H1 (cell line): ENCODE results near the gene FAM221B. TPM values are rescaled to one million over a fixed set of nuclear protein-coding genes. Genes with fewer than 3 reads are reported as not detected.

Source experiments
- CTCF ChIA-PET: fragments of 300-600 bp; sonication (Branson Sonifier 250); formaldehyde crosslinking; loops from one replicate; lab custom pipeline; 2021; ENCODE audit not compliant: partially characterized antibody; lab: Charles Lee
- POLR2A ChIA-PET: fragments of 300-600 bp; sonication (Branson Sonifier 250); formaldehyde crosslinking; loops from one replicate; lab custom pipeline; 2021; ENCODE audit warnings: inconsistent platforms; ENCODE audit not compliant: partially characterized antibody; lab: Charles Lee
- DNase-seq, 2 experiments: peaks; one replicate each; pipeline versions ENCODE4 v3.0.0 to v3.0.0-alpha.2; 2010 to 2022; ENCODE audit warnings: low spot score in 2 of 2, low read depth in 1 of 2, mixed read lengths in 1 of 2
- FAIRE-seq: peaks from 2 replicates; lab custom pipeline; 2011; peaks lifted over from hg19 to GRCh38; lab: Jason Lieb, UNC
- H2AFZ ChIP-seq: 2 replicates; pipeline ENCODE4 v1.8.1; 2012; ENCODE audit warnings: low read length, inconsistent platforms
- H2AK5ac ChIP-seq: 2 replicates; pipeline ENCODE4 v1.6.1; 2013; ENCODE audit warnings: low read depth, low read length
- H2BK120ac ChIP-seq: replicated peaks from 2 replicates; pipeline ENCODE3; 2013; ENCODE audit warnings: low read depth, low read length, inconsistent platforms
- H2BK12ac ChIP-seq: 2 replicates; pipeline ENCODE4 v1.6.1; 2013; ENCODE audit warnings: low read depth, low read length
- H2BK15ac ChIP-seq: 2 replicates; pipeline ENCODE4 v1.6.1; 2013; ENCODE audit warnings: low read length
- H2BK20ac ChIP-seq: 2 replicates; pipeline ENCODE4 v1.6.1; 2013; ENCODE audit warnings: low read length
- H2BK5ac ChIP-seq: 2 replicates; pipeline ENCODE4 v1.6.1; 2013; ENCODE audit warnings: low read depth, low read length
- H3K14ac ChIP-seq: 2 replicates; pipeline ENCODE4 v1.6.1; 2013; ENCODE audit warnings: inconsistent platforms; ENCODE audit not compliant: insufficient read length
- H3K18ac ChIP-seq: 2 replicates; pipeline ENCODE4 v1.6.1; 2013; ENCODE audit warnings: low read length; ENCODE audit errors: extremely low read depth
- H3K23ac ChIP-seq: 2 replicates; pipeline ENCODE4 v1.6.1; 2013; ENCODE audit warnings: inconsistent platforms; ENCODE audit not compliant: insufficient read length
- H3K23me2 ChIP-seq: 2 replicates; pipeline ENCODE4 v1.6.1; 2013; ENCODE audit warnings: low read depth, low read length
- H3K27ac ChIP-seq: 2 replicates; pipeline ENCODE4 v1.6.1; 2011; ENCODE audit warnings: low read depth, low read length, inconsistent platforms
- H3K27me3 ChIP-seq, 4 experiments: replicated peaks in 1 of 4; 1 replicate in 1 of 4; 2 replicates in 3 of 4; pipeline versions ENCODE4 v1.6.1 to v1.8.1; 2011 to 2013; ENCODE audit warnings: low read length in 3 of 4, mild to moderate bottlenecking in 3 of 4, inconsistent platforms in 2 of 4, mixed read lengths in 2 of 4, moderate library complexity in 1 of 4; ENCODE audit not compliant: control insufficient read depth in 3 of 4, insufficient read depth in 3 of 4; ENCODE audit errors: extremely low read depth in 1 of 4
- H3K36me3 ChIP-seq, 4 experiments: 2 replicates each; pipeline versions ENCODE4 v1.6.1 to v1.8.1; 2011 to 2013; ENCODE audit warnings: mild to moderate bottlenecking in 4 of 4, low read length in 3 of 4, moderate library complexity in 2 of 4, control low read depth in 1 of 4, inconsistent platforms in 1 of 4; ENCODE audit not compliant: insufficient read depth in 4 of 4, control insufficient read depth in 2 of 4
- H3K4ac ChIP-seq: replicated peaks from 2 replicates; pipeline ENCODE3; 2013; ENCODE audit warnings: low read length, low read depth, mixed read lengths, inconsistent platforms; ENCODE audit not compliant: insufficient read length
- H3K4me1 ChIP-seq, 4 experiments: replicated peaks in 1 of 4; 1 replicate in 1 of 4; 2 replicates in 3 of 4; pipeline versions ENCODE4 v1.6.1 to v1.8.1; 2011 to 2013; ENCODE audit warnings: low read length in 3 of 4, inconsistent platforms in 2 of 4, mixed read lengths in 1 of 4; ENCODE audit not compliant: insufficient read depth in 4 of 4, control insufficient read depth in 3 of 4
- H3K4me2 ChIP-seq, 2 experiments: 2 replicates each; pipeline versions ENCODE4 v1.6.1 to v1.8.1; 2011 to 2013; ENCODE audit warnings: low read depth in 2 of 2, low read length in 2 of 2, control low read depth in 1 of 2, inconsistent platforms in 1 of 2, mild to moderate bottlenecking in 1 of 2; ENCODE audit not compliant: insufficient read depth in 1 of 2
- H3K4me3 ChIP-seq, 4 experiments: fragments of 200-600, 300-600 bp in 1 of 4; sonication (generic), shearing (Covaris generic), sonication (Bioruptor Twin) in 1 of 4; 2 replicates each; pipeline versions ENCODE4 v1.5.1 to v1.8.1; 2011 to 2016; ENCODE audit warnings: low read length in 4 of 4, low read depth in 3 of 4, control low read depth in 2 of 4, inconsistent platforms in 2 of 4, mild to moderate bottlenecking in 2 of 4, mixed read lengths in 1 of 4, moderate library complexity in 1 of 4; ENCODE audit not compliant: insufficient read depth in 2 of 4; ENCODE audit errors: extremely low read depth in 1 of 4
- H3K56ac ChIP-seq: replicated peaks from 2 replicates; pipeline ENCODE3; 2013; ENCODE audit warnings: low read depth, mild to moderate bottlenecking, mixed read lengths, low read length, inconsistent platforms; ENCODE audit not compliant: insufficient read length
- H3K79me1 ChIP-seq: 2 replicates; pipeline ENCODE4 v1.6.1; 2013; ENCODE audit warnings: low read depth, low read length, control low read depth
- H3K79me2 ChIP-seq, 2 experiments: 2 replicates each; pipeline versions ENCODE4 v1.6.1 to v1.8.1; 2012 to 2013; ENCODE audit warnings: low read length in 2 of 2, mild to moderate bottlenecking in 2 of 2, inconsistent platforms in 1 of 2; ENCODE audit not compliant: insufficient read depth in 2 of 2, control insufficient read depth in 1 of 2
- H3K9ac ChIP-seq, 4 experiments: replicated peaks in 1 of 4; 1 replicate in 1 of 4; 2 replicates in 3 of 4; pipeline versions ENCODE4 v1.6.1 to v1.8.1; 2011 to 2013; ENCODE audit warnings: low read depth in 3 of 4, low read length in 3 of 4, control low read depth in 2 of 4, mild to moderate bottlenecking in 2 of 4, moderate library complexity in 2 of 4, inconsistent platforms in 1 of 4; ENCODE audit errors: extremely low read depth in 1 of 4
- H3K9me3 ChIP-seq, 2 experiments: 2 replicates each; pipeline versions ENCODE4 v1.6.1 to v1.8.1; 2012 to 2013; ENCODE audit warnings: mild to moderate bottlenecking in 2 of 2, moderate library complexity in 2 of 2, control low read depth in 1 of 2, inconsistent platforms in 1 of 2, low read depth in 1 of 2, low read length in 1 of 2, mixed read lengths in 1 of 2; ENCODE audit not compliant: insufficient read depth in 2 of 2
- H4K20me1 ChIP-seq, 2 experiments: replicated peaks in 1 of 2; 2 replicates each; pipeline versions ENCODE3 to v1.8.1; 2011 to 2013; ENCODE audit warnings: inconsistent platforms in 2 of 2, low read length in 2 of 2, mild to moderate bottlenecking in 1 of 2; ENCODE audit not compliant: insufficient read depth in 2 of 2, control insufficient read depth in 1 of 2
- H4K5ac ChIP-seq: 2 replicates; pipeline ENCODE4 v1.6.1; 2013; ENCODE audit warnings: low read length, low read depth, mixed read lengths, inconsistent platforms; ENCODE audit not compliant: insufficient read length
- H4K8ac ChIP-seq: 2 replicates; pipeline ENCODE4 v1.8.0; 2013; ENCODE audit warnings: mild to moderate bottlenecking, moderate library complexity, low read length, inconsistent platforms; ENCODE audit not compliant: insufficient read depth; ENCODE audit errors: extremely low read depth
- H4K91ac ChIP-seq: replicated peaks from 2 replicates; pipeline ENCODE3; 2013; ENCODE audit warnings: low read length, mixed read lengths, inconsistent platforms; ENCODE audit not compliant: insufficient read length
- CBX8 ChIP-seq: fragments of 300-800, 300-1000 bp; sonication (generic); IDR thresholded peaks from 2 replicates; pipeline ENCODE4 v1.7.1; 2016; ENCODE audit warnings: low read depth, low read length, borderline replicate concordance
- CHD2 ChIP-seq: IDR thresholded peaks from 2 replicates; pipeline ENCODE4 v1.6.1; 2012; ENCODE audit warnings: low read length, improper control_type of control experiment
- CREB1 ChIP-seq: IDR thresholded peaks from 2 replicates; pipeline ENCODE4 v1.6.1; 2012; ENCODE audit warnings: inconsistent platforms
- EP300 ChIP-seq, 2 experiments: IDR thresholded peaks; 1 replicate in 1 of 2; 2 replicates in 1 of 2; pipeline ENCODE4 v1.6.1; 2011 to 2012; ENCODE audit warnings: low read depth in 2 of 2, low read length in 2 of 2, mild to moderate bottlenecking in 2 of 2, borderline replicate concordance in 1 of 2, inconsistent platforms in 1 of 2, moderate library complexity in 1 of 2
- GTF2F1 ChIP-seq: IDR thresholded peaks from 2 replicates; pipeline ENCODE4 v1.6.1; 2012; ENCODE audit warnings: low read depth, low read length, improper control_type of control experiment, borderline replicate concordance
- KDM1A ChIP-seq: fragments of 200-600, 300-600 bp; sonication (generic); IDR thresholded peaks from 2 replicates; pipeline ENCODE4 v1.7.1; 2016; ENCODE audit warnings: mild to moderate bottlenecking, low read length, borderline replicate concordance
- PHF8 ChIP-seq: fragments of 200-600 bp; sonication (generic); conservative IDR thresholded peaks from 2 replicates; pipeline ENCODE4 v1.7.1; 2012; ENCODE audit warnings: low read depth, mild to moderate bottlenecking, inconsistent platforms, low read length, moderate library complexity
- POLR2AphosphoS5 ChIP-seq: IDR thresholded peaks from 2 replicates; pipeline ENCODE4 v1.6.1; 2011; ENCODE audit warnings: low read depth, low read length
- POU5F1 ChIP-seq: IDR thresholded peaks from 2 replicates; pipeline ENCODE4 v1.6.1; 2011; ENCODE audit warnings: low read depth, mild to moderate bottlenecking, low read length, moderate library complexity
- RAD21 ChIP-seq, 2 experiments: IDR thresholded peaks in 1 of 2; conservative IDR thresholded peaks in 1 of 2; 2 replicates each; pipeline ENCODE4 v1.6.1; 2011; ENCODE audit warnings: low read depth in 2 of 2, low read length in 2 of 2, improper control_type of control experiment in 1 of 2, inconsistent platforms in 1 of 2, mild to moderate bottlenecking in 1 of 2, moderate library complexity in 1 of 2
- RFX5 ChIP-seq: IDR thresholded peaks from 2 replicates; pipeline ENCODE4 v1.6.1; 2011; ENCODE audit warnings: low read depth, low read length, improper control_type of control experiment, borderline replicate concordance
- SIX5 ChIP-seq: IDR thresholded peaks from 2 replicates; pipeline ENCODE4 v1.6.1; 2011; ENCODE audit warnings: mild to moderate bottlenecking, low read depth, low read length
- SUZ12 ChIP-seq: fragments of 200-600 bp; sonication (generic); IDR thresholded peaks from 2 replicates; pipeline ENCODE4 v1.6.1; 2012; ENCODE audit warnings: mild to moderate bottlenecking, inconsistent platforms, low read length, moderate library complexity, mixed read lengths
- WGBS, 2 experiments: shearing (Covaris generic) in 1 of 2; methylation state at CpG; one replicate each; pipeline versions ENCODE4 v1.1.6 to v1.1.7; 2013 to 2015; ENCODE audit warnings: low lambda C conversion rate in 2 of 2, mixed read lengths in 2 of 2, inconsistent platforms in 1 of 2, low coverage in 1 of 2, missing lambda C conversion rate in 1 of 2; ENCODE audit not compliant: insufficient replicate concordance in 2 of 2, insufficient coverage in 1 of 2, insufficient read length in 1 of 2; ENCODE audit errors: extremely low coverage in 1 of 2, missing lambda C conversion rate in 1 of 2; 5-methylcytosine and 5-hydroxymethylcytosine counted together
- polyA plus RNA-seq, 7 experiments: library from polyadenylated mRNA; depleted of rRNA in 3 of 7; stranded (reverse) in 5 of 7; unstranded in 2 of 7; fragments of >200 nt in 5 of 7; fragments of 200-250 nt in 2 of 7; gene quantifications; 1 replicate in 5 of 7; 2 replicates in 1 of 7; 4 replicates in 1 of 7; pipeline versions ENCODE4 v1.2.1 to v1.2.3, GENCODE V29; 2011 to 2013; ENCODE audit warnings: missing spikeins in 2 of 7, mixed read lengths in 2 of 7
- total RNA-seq: library from RNA; stranded (reverse); fragmentation: NEBNext Ultra II Directional; extraction: Animal tissue kit (Norgen Biotek cat#: 25700); gene quantifications from 2 replicates; pipeline ENCODE4 v1.2.1, GENCODE V29; 2021
- TF ChIP-seq, protein P1 (sequence below): IDR thresholded peaks from 2 replicates; pipeline ENCODE4 v1.6.1; 2012; ENCODE audit warnings: inconsistent platforms

Gene FAM221B
- total and polyA plus RNA-seq, 2 of the 8 experiments (the other 6 are each of a cell fraction or from before 2014, with no cell fraction given): not detected

DNA sequence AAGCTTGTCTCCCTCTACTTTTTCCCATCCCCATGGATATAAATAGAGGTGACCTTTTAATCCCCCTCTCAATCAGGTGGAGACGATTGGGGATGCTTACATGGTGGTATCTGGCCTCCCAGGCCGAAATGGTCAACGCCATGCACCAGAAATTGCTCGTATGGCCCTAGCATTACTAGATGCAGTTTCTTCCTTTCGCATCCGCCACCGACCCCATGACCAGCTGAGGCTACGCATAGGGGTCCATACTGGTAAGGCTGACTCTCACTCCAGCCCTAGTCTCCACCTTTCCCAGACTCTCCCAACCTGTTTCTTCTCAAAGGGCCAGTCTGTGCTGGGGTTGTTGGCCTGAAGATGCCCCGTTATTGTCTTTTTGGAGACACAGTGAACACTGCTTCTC is 20.1 kb downstream of the FAM221B start:
- Histone ChIP-seq H3K18ac (no peak overlapping the region), H2BK20ac (no peak overlapping the region), H3K79me1 (no peaks in the 10 kb centered on the region), H2AFZ (no peak overlapping the region), H3K36me3 (peaks cover 0 to 4% (median 0%) of the 10 kb centered on the region in 4 experiments; a peak in 2 of 8 replicates), H2AK5ac (no peak overlapping the region), H3K9ac (no peak overlapping the region), H3K4me1 (peaks cover 0 to 4% (median 2%) of the 10 kb centered on the region in 4 experiments; a peak in 4 of 7 replicates), H4K20me1 (peaks cover 0 to 2% of the 10 kb centered on the region in 2 experiments), H3K79me2 (no peaks in the 10 kb centered on the region), H4K91ac (no peak overlapping the region), H3K27me3 (peaks cover 0 to 3% (median 2%) of the 10 kb centered on the region in 4 experiments; a peak in 1 of 7 replicates), H4K5ac (no peak overlapping the region), H2BK15ac (no peak overlapping the region), H2BK5ac (no peak overlapping the region), H3K14ac (no peak overlapping the region), H3K9me3 (no peaks in the 10 kb centered on the region), H2BK120ac (no peak overlapping the region), H3K4me3 (no peak overlapping the region), H4K8ac (no peak overlapping the region), H3K27ac (no peak overlapping the region), H3K23me2 (peaks cover 4% of the 10 kb centered on the region), H3K4ac (no peak overlapping the region), H3K56ac (no peak overlapping the region), H2BK12ac (no peak overlapping the region), H3K23ac (no peak overlapping the region), H3K4me2 (no peak overlapping the region)
- POLR2A ChIA-PET: no interaction called here
- FAIRE-seq (no peak), DNase-seq (no peak)
- WGBS, 2 experiments: 90% methylated on average over 9 of the region's 9 CpGs; no CpG with 5 or more reads in 1 of the 2 experiments
- CTCF ChIA-PET: interaction anchor here (0.9 to 3.2 kb wide), 3 partner anchors 18 to 160 kb away, joined by 3 to 13 read pairs (median 3); no protein-coding TSS in a partner anchor
- no peak for TF ChIP-seq PHF8
- no peak for TF ChIP-seq CREB1
- TF ChIP-seq RAD21 (IDR thresholded peaks at IDR 0.05 in 1 of 2, conservative IDR thresholded peaks at IDR 0.05 in 1 of 2; ENCODE audit: low read depth in 2 of 2, low read length in 2 of 2): no peak
- TF ChIP-seq, protein P1, sequence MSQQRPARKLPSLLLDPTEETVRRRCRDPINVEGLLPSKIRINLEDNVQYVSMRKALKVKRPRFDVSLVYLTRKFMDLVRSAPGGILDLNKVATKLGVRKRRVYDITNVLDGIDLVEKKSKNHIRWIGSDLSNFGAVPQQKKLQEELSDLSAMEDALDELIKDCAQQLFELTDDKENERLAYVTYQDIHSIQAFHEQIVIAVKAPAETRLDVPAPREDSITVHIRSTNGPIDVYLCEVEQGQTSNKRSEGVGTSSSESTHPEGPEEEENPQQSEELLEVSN: no peak
- TF ChIP-seq GTF2F1: no peak
- no peak for TF ChIP-seq CBX8
- TF ChIP-seq SIX5: no peak
- no peak for TF ChIP-seq RFX5
- no peak for TF ChIP-seq EP300 (IDR thresholded peaks at IDR 0.05; ENCODE audit: borderline replicate concordance in 1 of 2, low read depth in 2 of 2, low read length in 2 of 2)
- TF ChIP-seq POLR2AphosphoS5: no peak
- TF ChIP-seq CHD2: no peak
- TF ChIP-seq KDM1A: no peak
- TF ChIP-seq SUZ12: no peak
- no peak for TF ChIP-seq POU5F1
